ENCODE data around the gene PDXP.

The PDXP gene

GRCh38 chr22:37659897-37660708 is 1.6 kb downstream of the PDXP start:
- no peak overlapping the region for H3K27ac ChIP-seq
- no peak overlapping the region for H3K9ac ChIP-seq

GRCh38 chr22:37660709-37661045 is 2.2 kb downstream of the PDXP start:
- Histone ChIP-seq H3K9me3 (ENCODE audit: control insufficient read depth, low read length) (no peaks in the 10 kb centered on the region), H3K79me2 (no peaks in the 10 kb centered on the region), H3K27ac (peak overlapping the region; percentile 42), H3K36me3 (ENCODE audit: control insufficient read depth, insufficient read depth, low read length) (no peaks in the 10 kb centered on the region), H3K9ac (no peak overlapping the region), H3K4me1 (peaks cover 9% of the 10 kb centered on the region), H2AFZ (no peak overlapping the region), H3K4me2 (ENCODE audit: low read length) (no peak overlapping the region), H3K4me3 (ENCODE audit: low read depth, low read length) (no peak overlapping the region), H3K27me3 (ENCODE audit: control insufficient read depth, insufficient read depth, low read length) (no peaks in the 10 kb centered on the region)
- TF ChIP-seq, protein P1, sequence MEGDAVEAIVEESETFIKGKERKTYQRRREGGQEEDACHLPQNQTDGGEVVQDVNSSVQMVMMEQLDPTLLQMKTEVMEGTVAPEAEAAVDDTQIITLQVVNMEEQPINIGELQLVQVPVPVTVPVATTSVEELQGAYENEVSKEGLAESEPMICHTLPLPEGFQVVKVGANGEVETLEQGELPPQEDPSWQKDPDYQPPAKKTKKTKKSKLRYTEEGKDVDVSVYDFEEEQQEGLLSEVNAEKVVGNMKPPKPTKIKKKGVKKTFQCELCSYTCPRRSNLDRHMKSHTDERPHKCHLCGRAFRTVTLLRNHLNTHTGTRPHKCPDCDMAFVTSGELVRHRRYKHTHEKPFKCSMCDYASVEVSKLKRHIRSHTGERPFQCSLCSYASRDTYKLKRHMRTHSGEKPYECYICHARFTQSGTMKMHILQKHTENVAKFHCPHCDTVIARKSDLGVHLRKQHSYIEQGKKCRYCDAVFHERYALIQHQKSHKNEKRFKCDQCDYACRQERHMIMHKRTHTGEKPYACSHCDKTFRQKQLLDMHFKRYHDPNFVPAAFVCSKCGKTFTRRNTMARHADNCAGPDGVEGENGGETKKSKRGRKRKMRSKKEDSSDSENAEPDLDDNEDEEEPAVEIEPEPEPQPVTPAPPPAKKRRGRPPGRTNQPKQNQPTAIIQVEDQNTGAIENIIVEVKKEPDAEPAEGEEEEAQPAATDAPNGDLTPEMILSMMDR (IDR thresholded peaks at IDR 0.05): no peak

More at GRCh38 chr22:37659897-37660708, 1.6 kb downstream of the PDXP start:
- no peak overlapping the region for H2AFZ ChIP-seq
- no peaks in the 10 kb centered on the region for H3K9me3 ChIP-seq (ENCODE audit: control insufficient read depth, low read length)
- no peaks in the 10 kb centered on the region for H3K27me3 ChIP-seq (ENCODE audit: control insufficient read depth, insufficient read depth, low read length)
- H3K4me1 ChIP-seq: peaks cover 9% of the 10 kb centered on the region
- peak overlapping the region; percentile 55 for H3K4me3 ChIP-seq (ENCODE audit: low read depth, low read length)
- no peaks in the 10 kb centered on the region for H3K36me3 ChIP-seq (ENCODE audit: control insufficient read depth, insufficient read depth, low read length)
- TF ChIP-seq, protein P1 (IDR thresholded peaks at IDR 0.05): no peak
- H3K79me2 ChIP-seq: no peaks in the 10 kb centered on the region
- peak overlapping the region; percentile 93 for H3K4me2 ChIP-seq (ENCODE audit: low read length)

DNA sequence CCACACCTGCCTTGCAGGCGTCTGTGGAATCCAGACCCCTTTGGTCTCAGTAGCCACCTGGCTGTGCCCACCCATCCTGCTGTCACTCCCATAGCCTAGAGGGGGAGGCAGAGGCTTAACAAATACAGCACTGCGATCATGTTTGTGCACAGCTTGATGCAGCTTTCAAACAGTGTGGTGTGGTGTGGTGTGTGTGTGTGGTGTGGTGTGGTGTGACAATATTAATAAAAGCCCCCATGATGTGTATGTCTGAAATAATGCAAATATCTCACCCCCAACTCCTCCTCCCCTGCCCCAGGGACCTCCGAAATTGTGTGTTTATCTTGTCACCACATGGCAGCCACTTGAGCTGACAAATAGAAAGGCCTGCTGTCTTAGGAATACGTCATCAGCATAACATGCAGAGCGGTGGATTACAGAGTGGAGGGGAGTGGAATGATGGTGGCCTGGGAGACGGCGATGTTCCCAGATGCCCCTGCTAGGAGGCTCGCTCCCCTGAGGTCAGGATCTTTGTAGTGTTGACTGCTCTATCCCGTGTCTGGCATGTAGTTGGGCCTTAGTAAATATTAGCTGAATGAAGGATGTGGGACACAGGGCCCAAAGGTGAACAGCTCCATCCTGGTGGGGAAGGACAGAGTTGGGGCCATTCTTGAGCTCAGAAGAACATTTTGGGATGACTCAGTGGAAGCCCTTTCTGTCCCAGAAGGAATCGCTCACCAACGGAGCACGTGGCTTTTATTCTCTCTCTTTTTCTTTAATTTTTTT is 2.8 kb downstream of the PDXP start:
- Histone ChIP-seq H3K27ac (peak overlapping the region; percentile 42), H2AFZ (no peak overlapping the region), H3K9ac (no peak overlapping the region), H3K36me3 (ENCODE audit: control insufficient read depth, insufficient read depth, low read length) (no peaks in the 10 kb centered on the region), H3K79me2 (no peaks in the 10 kb centered on the region), H3K4me2 (ENCODE audit: low read length) (no peak overlapping the region), H3K4me1 (peaks cover 9% of the 10 kb centered on the region), H3K4me3 (ENCODE audit: low read depth, low read length) (no peak overlapping the region), H3K9me3 (ENCODE audit: control insufficient read depth, low read length) (no peaks in the 10 kb centered on the region), H3K27me3 (ENCODE audit: control insufficient read depth, insufficient read depth, low read length) (no peaks in the 10 kb centered on the region)
- TF ChIP-seq, protein P1 (IDR thresholded peaks at IDR 0.05): peak; percentile 37

DNA sequence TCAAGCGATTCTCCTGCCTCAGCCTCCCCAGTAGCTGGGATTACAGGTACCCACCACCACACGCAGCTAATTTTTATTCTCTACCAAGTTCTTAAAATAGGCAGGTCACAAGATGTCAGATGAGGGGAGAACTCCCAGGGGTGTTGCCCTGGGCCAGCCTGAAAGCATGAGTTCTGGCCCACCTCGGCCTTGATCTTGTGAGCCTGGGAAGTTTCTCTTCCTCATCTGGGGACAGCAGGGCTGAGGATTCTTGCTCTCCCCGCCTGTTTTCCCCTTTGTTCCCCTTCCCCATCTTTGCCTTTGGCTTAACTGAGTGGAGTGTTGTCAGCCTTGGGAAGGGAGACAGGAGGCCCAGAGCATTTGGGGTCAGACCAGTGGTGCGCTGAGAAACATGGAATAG is 3.5 kb downstream of the PDXP start:
- H3K9me3 ChIP-seq (ENCODE audit: control insufficient read depth, low read length): no peaks in the 10 kb centered on the region

More for the DNA sequence above, 3.5 kb downstream of the PDXP start:
- Histone ChIP-seq H3K4me3 (ENCODE audit: low read depth, low read length) (no peak overlapping the region), H3K36me3 (ENCODE audit: control insufficient read depth, insufficient read depth, low read length) (no peaks in the 10 kb centered on the region), H3K4me2 (ENCODE audit: low read length) (no peak overlapping the region), H3K27ac (no peak overlapping the region), H3K79me2 (no peaks in the 10 kb centered on the region), H3K4me1 (peaks cover 9% of the 10 kb centered on the region), H3K9ac (no peak overlapping the region), H3K27me3 (ENCODE audit: control insufficient read depth, insufficient read depth, low read length) (no peaks in the 10 kb centered on the region), H2AFZ (no peak overlapping the region)
- TF ChIP-seq, protein P1 (IDR thresholded peaks at IDR 0.05): no peak
